NCI-H1436 (cell line): ENCODE measurements around the gene THBS4.
"Not testable (repeated sequence)": the region's sequence is repeated elsewhere in the genome, so short reads cannot be mapped to it uniquely, and the experiment has no call there.

Experiments
- DNase-seq: peaks from one replicate; lab custom pipeline; 2025; lab: John Stamatoyannopoulos, UW

The THBS4 gene

DNA sequence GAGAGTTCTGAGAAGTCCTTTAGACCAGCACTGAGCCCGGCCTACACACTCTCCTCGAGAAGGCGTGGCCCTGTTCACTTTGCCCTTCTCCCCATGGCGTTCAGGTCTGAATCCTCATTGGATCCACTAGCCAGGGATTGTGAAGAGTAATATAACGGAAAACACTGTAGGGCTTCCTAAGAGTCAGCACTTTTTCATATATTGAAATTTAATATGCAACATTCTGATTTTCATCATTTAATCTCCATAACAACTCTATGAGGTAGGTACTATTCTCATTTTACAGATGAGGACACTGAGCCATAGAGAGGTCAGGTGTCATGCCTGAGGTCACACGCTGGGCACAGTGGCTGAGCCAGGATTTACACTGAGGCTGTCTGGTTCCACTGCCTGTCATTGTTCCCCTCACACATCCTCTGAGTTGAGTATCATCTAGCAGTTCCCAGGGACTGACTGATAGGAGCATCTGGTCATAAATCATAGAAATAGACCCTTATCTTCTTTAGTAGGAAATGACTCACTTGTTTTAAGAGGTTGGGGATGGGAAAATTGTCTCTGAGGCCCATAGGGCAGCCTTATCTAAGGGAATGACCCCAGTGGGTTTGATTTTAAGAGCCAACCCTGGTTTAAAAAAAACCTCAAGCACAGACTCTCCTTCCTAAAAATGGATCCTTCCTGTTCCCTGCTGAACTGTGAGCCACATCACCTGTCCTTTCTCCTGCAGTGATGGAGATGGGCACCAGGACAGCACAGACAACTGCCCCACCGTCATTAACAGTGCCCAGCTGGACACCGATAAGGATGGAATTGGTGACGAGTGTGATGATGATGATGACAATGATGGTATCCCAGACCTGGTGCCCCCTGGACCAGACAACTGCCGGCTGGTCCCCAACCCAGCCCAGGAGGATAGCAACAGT lies 41.2 kb downstream of the THBS4 start:
- DNase-seq = no peak

DNA sequence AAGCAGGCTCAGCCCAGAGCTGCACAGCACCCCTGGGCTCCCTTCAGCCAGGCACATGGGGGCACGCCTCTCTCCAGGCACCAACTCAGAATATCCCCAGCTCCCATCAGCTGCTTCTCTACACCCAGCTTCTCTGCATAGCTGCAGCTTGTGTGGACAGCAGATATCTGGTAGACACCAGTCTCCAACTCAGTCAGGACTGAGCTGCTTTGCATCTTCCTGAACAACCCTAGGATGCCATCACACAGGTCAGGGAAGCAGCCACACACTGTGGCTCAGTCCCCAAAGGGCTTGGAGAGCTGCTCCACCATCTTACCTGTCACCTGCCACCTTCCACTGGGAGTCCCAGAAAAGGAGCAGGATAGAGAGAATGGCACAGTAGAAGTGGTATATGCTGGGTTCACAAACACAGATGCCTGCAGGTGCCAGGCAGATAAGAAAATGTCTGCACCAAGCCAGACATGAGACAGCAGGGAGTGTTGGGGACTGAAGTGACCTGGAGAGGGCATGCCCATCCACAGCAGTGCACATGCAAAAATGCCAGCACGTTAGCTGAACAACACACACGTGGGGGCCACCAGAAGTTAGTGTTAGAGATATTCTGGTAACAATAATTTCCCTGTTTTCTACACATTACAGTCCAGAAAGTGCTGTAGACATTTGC lies 42.0 kb downstream of the THBS4 start:
- DNase-seq = no peak

GRCh38 chr5:80078921-80079320 lies 43.8 kb downstream of the THBS4 start:
- no peak for DNase-seq

DNA sequence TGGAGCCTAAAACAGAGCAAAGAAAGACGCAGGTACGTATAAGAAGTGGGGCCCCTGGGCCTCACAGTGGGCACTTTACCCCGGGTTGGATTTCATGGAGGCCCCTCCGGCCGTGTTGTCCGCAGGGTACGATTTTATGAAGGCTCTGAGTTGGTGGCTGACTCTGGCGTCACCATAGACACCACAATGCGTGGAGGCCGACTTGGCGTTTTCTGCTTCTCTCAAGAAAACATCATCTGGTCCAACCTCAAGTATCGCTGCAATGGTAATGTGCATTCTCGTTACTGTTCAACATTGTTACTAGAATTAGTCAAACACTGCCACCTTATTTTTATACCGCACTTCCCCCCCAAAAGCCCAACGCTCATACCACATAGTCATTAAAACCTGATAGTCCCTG lies 47.1 kb downstream of the THBS4 start:
- DNase-seq = no peak

GRCh38 chr5:80082731-80083100 lies 47.6 kb downstream of the THBS4 start:
- DNase-seq = no peak

- peak; percentile 77 for DNase-seq
Measured at GRCh38 chr5:80083101-80083890, 48.1 kb downstream of the THBS4 start.

- no peak for DNase-seq
Measured at GRCh38 chr5:80090884-80091166, 55.7 kb downstream of the THBS4 start.

DNA sequence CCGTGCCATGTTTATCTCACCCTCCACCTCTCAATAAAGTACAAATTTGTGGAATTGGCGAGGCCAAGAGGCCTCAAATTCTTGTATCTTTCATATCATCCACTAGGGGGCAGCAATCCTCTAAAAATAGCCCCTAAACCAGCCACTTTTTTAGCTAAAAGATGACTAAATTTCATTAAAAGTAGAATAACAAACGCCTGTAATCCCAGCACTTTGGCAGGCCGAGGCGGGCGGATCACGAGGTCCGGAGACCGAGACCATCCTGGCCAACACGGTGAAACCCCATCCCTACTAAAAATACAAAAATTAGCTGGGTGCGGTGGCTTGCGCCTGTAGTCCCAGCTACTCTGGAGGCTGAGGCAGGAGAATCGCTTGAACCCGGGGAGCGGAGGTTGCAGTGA lies 56.6 kb downstream of the THBS4 start:
- DNase-seq = peak; percentile 42

DNA sequence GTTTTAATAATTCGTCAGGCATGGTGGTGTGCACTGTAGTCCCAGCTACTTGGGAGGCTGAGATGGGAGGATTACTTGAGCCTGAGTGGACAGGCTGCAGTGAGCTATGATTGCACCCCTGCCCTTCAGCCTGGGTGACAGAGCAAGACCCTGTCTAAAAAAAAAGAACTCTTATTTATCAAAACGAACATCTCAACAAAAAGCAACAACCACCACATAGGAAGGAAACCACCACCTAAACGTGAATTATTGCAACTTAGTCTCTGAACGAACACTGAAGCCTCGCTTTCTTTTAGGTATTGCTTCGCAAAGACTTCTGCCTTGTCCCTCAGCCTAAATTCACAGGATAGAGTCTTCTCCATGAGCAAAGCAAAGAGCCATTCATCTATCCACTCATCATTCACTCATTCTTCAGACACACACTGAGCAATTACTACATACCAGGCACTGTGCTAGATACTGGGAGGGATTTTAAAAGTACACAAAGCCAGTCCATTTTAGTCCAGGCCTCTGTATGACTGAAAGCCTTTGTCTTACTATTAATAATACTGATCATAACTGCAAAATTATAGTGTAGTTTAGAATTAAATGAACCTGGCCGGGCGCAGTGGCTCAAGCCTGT lies 57.4 kb downstream of the THBS4 start:
- no peak for DNase-seq

DNA sequence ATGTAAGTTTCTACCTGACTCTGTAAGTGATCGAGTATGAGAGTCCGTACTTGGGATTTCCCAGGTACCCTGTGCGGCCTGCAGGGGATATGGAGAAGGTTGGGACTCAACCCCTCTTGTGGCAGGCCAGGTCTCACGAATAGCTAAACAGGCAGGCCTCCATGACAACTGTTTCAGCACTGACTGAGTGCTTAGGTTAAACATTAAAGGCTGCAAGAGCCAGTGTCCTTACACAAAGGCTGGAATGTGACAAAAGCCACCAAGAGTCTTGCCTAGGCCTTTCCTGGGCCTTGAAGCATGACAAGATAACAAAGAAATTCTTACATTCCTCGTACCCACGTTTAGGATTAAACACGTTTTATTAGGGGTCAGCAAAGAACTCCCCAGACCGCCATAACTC lies 58.6 kb downstream of the THBS4 start:
- no peak for DNase-seq

DNA sequence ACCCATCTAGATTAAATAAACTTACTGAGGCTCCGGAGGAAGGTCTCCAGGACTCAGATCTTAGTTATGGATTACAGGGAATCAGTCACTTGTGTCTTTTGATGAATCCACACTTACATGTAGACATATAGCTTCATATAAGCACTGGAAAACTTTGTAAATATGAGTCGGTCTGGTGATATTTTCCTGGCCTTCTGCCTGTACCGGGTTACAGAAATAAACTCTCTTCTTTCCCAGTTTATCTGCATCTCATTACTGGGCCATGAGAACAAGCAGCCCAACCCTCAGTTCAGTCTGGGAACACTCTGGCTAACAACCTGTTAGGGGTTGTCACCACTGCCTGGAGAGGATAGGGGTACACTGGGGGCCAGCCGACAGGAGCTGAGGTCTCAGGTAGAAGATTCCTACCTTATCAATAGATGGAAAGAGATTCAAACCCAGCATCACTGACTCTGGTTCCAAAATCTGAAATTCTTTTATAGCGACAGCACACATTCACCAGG lies 59.1 kb downstream of the THBS4 start:
- no peak for DNase-seq

GRCh38 chr5:80097451-80097850 lies 62.3 kb downstream of the THBS4 start:
- no peak for DNase-seq

DNA sequence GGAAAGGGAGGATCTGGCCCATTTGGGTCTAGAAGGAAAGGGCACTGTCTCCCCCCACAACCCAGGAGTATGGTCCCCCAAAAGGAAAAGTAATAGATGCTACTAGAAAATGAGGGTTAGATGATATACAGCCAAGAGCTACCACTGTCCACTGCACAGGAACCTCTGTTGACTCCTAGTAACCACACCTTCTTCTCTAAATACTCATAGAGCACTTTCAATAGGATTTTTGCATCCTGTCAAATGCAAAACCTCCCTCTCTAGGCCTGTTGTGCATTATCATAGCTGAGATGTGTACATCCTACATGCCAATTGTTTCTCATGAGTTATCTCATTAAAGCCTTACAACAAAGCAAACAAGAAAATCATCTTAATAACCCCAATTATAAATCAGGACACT lies 66.8 kb downstream of the THBS4 start:
- DNase-seq = no peak

- no peak for DNase-seq
Measured at GRCh38 chr5:80103371-80103770, 68.2 kb downstream of the THBS4 start.

DNA sequence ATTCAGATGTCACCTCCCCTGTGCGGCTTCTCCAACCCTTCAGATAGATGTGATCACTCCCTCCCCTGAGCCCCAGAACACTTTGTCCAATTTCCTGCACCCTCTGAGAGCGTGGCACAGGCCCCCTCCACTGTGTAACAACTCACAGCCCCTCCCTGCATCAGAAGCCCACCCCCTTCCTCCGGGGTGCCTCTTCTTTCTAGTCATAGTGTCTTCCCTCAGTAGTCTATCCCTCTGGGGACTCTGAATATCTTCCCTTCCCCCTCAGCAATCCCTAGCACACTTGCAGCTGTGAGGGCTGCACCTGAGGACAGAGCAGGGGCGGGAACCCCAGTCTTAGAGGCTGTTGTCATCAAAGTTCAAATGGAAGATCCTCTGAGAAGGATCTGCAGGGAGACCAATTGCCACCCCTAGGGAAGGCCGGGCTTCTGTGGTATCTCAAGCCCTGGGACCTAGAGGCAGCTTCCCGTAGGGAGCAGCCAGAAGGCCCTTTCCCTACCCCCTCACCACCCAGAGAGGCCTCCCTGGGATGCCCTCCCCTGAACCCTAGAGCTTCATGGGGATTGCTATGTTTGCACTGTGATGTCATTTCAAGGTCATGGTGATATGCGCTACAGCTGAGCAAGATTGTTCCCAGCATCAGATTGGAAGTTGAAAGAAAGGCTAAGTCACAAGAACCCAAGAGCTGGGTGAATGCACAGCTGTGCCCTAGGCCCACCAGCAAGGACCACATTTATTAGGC lies 70.7 kb downstream of the THBS4 start:
- no peak for DNase-seq

- DNase-seq = no peak
Measured at GRCh38 chr5:80106916-80107315, 71.8 kb downstream of the THBS4 start.

DNA sequence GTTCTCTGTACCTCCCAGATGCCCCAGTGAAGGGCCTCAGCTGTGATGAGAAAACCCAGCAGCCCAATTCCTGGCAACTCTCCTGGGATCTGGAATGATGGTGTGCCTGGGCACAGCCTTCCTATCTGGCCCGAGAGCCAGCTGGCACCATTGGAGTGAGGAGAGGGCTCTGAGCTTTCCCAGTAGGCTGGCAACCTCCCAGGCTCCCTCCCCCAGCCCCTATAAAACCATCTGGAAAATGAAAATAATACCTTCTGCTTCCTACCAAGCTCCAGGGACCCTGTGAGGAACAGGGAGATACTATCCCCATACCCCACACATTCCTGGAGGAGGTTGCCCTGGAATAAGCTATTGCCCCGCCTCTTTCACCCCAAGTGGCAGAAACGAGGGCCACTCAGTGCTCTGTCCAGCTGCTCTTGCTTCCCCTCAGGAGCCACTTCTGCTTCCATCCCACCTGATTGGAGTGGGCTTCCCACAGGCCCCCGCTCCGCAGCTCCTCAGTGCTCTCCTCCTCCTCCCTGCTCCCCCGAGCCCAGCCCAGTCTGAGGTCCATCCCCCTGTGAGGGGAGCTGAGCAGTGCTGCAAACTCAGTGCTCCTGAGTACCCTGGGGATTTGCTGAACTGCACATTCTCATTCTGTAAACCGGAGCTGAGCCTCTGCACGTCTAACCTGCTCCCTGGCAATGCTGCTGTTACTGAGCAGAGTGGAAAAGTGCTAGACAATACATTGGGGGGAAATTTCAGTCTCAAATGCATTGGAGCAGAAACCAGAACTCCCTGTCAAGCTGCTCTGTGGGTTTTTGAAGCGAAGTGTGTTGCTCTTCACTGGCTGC lies 74.7 kb downstream of the THBS4 start:
- DNase-seq = peak; percentile 20

DNA sequence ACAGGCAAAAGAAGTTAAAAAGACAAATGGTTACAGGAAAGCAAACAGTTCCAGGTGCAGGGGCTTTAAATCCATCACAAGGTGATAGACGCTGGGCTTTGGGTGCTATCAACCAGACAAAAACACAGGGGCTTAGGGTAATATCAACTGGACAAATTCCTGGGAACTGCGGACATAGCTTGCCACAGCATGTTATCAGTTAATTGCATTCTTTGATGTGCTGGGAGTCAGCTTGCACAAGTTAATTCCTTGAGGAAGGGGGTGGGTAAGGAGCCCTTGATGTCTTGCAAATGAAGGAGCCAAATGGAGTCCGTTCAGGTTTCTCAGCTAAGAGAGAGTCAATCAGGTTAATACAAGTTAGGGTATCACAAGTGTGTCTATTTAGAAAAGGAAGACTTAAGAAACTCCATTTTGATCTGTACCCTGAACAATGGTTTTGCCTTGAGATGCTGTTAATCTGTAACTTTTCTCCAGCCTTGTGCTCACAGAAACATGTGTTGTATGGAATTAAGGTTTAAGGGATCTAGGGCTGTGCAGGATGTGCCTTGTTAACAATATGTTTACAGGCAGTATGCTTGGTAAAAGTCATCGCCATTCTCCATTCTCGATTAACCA lies 76.3 kb downstream of the THBS4 start:
- not testable (repeated sequence) for DNase-seq

GRCh38 chr5:80114860-80115259 lies 79.7 kb downstream of the THBS4 start:
- DNase-seq = no peak

DNA sequence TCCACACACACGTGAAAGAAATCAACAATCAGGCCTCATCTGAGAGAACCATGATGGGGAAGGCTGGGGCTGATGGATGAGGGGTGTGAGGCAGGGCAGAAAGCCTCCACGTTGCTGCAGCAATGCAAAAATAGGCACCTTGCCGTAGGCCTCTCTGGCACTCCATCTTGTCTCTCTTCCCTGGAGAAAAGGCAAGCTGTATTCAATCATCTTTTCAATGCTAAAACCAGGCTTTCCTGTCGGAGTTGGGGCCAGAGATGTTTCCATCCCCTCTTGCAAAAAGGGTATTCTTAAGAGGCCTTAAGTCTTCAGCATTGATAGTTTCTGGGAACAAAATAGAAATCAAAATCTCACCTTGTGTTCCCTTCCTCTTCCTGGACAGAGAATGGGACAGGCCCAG lies 80.9 kb downstream of the THBS4 start:
- no peak for DNase-seq
